Activated CD8-positive, alpha-beta memory T cell treated with anti-CD3 and anti-CD28 coated beads, Interleukin-2, amount 50 U/mL, for 1 hour (primary cell): Measurements from ENCODE around the gene ALS2CL.

ENCODE experiments used
- DNase-seq: peaks from one replicate; pipeline ENCODE4 v3.0.0-alpha.2; 2020; ENCODE audit errors: extremely low read depth

The ALS2CL gene

GRCh38 chr3:46677411-46677726 lies 16.1 kb downstream of the ALS2CL start:
- DNase-seq = no peak

- DNase-seq = no peak
These were observed 16.7 kb downstream of the ALS2CL start for GRCh38 chr3:46676601-46677410.

GRCh38 chr3:46675843-46676567 lies 17.5 kb downstream of the ALS2CL start:
- DNase-seq = no peak

- no peak for DNase-seq
These were observed 18.1 kb downstream of the ALS2CL start for GRCh38 chr3:46675426-46675825.

- DNase-seq = no peak
These were observed 19.2 kb downstream of the ALS2CL start for GRCh38 chr3:46674031-46674845.

GRCh38 chr3:46673151-46674030 lies 20.1 kb downstream of the ALS2CL start:
- no peak for DNase-seq

GRCh38 chr3:46672349-46672695 lies 21.2 kb downstream of the ALS2CL start:
- DNase-seq = no peak

GRCh38 chr3:46671541-46672348 lies 21.7 kb downstream of the ALS2CL start:
- DNase-seq = no peak

GRCh38 chr3:46670891-46671427 lies 22.5 kb downstream of the ALS2CL start:
- DNase-seq = no peak

- DNase-seq = no peak
These were observed 23.2 kb downstream of the ALS2CL start for GRCh38 chr3:46670000-46670890.

GRCh38 chr3:46669191-46669999 lies 24.1 kb downstream of the ALS2CL start:
- no peak for DNase-seq

GRCh38 chr3:46668591-46668990 lies 24.9 kb downstream of the ALS2CL start:
- DNase-seq = no peak

GRCh38 chr3:46668116-46668515 lies 25.4 kb downstream of the ALS2CL start:
- no peak for DNase-seq

GRCh38 chr3:46667657-46668056 lies 25.8 kb downstream of the ALS2CL start:
- no peak for DNase-seq

- no peak for DNase-seq
These were observed 26.3 kb downstream of the ALS2CL start for GRCh38 chr3:46667061-46667621.

GRCh38 chr3:46666453-46666845 lies 27.0 kb downstream of the ALS2CL start:
- DNase-seq = no peak

- DNase-seq = no peak
These were observed 27.6 kb downstream of the ALS2CL start for GRCh38 chr3:46665763-46666452.
